HepG2 (cell line): Measurements from ENCODE around the gene CISD3. TPM values are rescaled to one million over a fixed set of nuclear protein-coding genes. Genes with fewer than 3 reads are reported as not detected.

ENCODE experiments used
- ARID5B ChIP-seq: IDR thresholded peaks from 2 replicates; pipeline ENCODE4 v1.4.0; 2020; ENCODE audit warnings: mild to moderate bottlenecking, missing genetic modification reagents
- CENPX ChIP-seq: sonication (generic); formaldehyde crosslinking; IDR thresholded peaks from 2 replicates; pipeline ENCODE4 v1.9.0; 2021; ENCODE audit warnings: mild to moderate bottlenecking, missing genetic modification reagents, moderate library complexity
- E2F5 ChIP-seq: sonication (generic); formaldehyde crosslinking; conservative IDR thresholded peaks from 2 replicates; pipeline ENCODE4 v1.4.0; 2020; ENCODE audit warnings: missing genetic modification reagents
- ELK4 ChIP-seq: sonication (generic); formaldehyde crosslinking; IDR thresholded peaks from 2 replicates; pipeline ENCODE4 v1.9.0; 2021; ENCODE audit warnings: missing genetic modification reagents, borderline replicate concordance
- GRHL1 ChIP-seq: sonication (generic); formaldehyde crosslinking; conservative IDR thresholded peaks from 2 replicates; pipeline ENCODE4 v1.8.0; 2022; ENCODE audit warnings: missing genetic modification reagents
- KAT8 ChIP-seq: IDR thresholded peaks from 2 replicates; pipeline ENCODE4 v1.6.1; 2016; ENCODE audit warnings: missing genetic modification reagents, missing compliant biosample characterization
- NPAS2 ChIP-seq: sonication (generic); formaldehyde crosslinking; IDR thresholded peaks from 2 replicates; pipeline ENCODE4 v1.8.0; 2022; ENCODE audit warnings: mild to moderate bottlenecking, missing genetic modification reagents, borderline replicate concordance
- SMC3 ChIP-seq: IDR thresholded peaks from 2 replicates; pipeline ENCODE4 v1.6.1; 2011; ENCODE audit warnings: low read length, improper control_type of control experiment
- SMYD3 ChIP-seq: sonication (generic); formaldehyde crosslinking; IDR thresholded peaks from 2 replicates; pipeline ENCODE4 v1.8.1; 2023; ENCODE audit warnings: mild to moderate bottlenecking, missing genetic modification reagents
- SRSF4 ChIP-seq: fragments of 200-400 bp; formaldehyde crosslinking; IDR thresholded peaks from one replicate; pipeline ENCODE4 v1.6.1; 2018; ENCODE audit warnings: mild to moderate bottlenecking, low read depth, low read length, moderate library complexity; ENCODE audit not compliant: poor library complexity, severe bottlenecking
- ZBTB3 ChIP-seq: sonication (generic); formaldehyde crosslinking; IDR thresholded peaks from 2 replicates; pipeline ENCODE4 v1.4.0; 2020; ENCODE audit warnings: low read depth, mild to moderate bottlenecking, moderate library complexity, missing genetic modification reagents, borderline replicate concordance
- ZBTB34 ChIP-seq: sonication (generic); formaldehyde crosslinking; IDR thresholded peaks from 2 replicates; pipeline ENCODE4 v1.8.0; 2022; ENCODE audit warnings: mild to moderate bottlenecking, missing genetic modification reagents
- ZEB1 ChIP-seq: IDR thresholded peaks from 2 replicates; pipeline ENCODE4 v1.6.1; 2012; ENCODE audit warnings: mild to moderate bottlenecking, low read depth, inconsistent platforms; ENCODE audit not compliant: insufficient replicate concordance
- ZMYM2 ChIP-seq: sonication (generic); formaldehyde crosslinking; IDR thresholded peaks from 2 replicates; pipeline ENCODE4 v1.8.0; 2022; ENCODE audit warnings: mild to moderate bottlenecking, missing genetic modification reagents
- ZNF180 ChIP-seq: sonication (generic); formaldehyde crosslinking; IDR thresholded peaks from 2 replicates; pipeline ENCODE4 v1.4.0; 2020; ENCODE audit warnings: low read depth, missing genetic modification reagents, borderline replicate concordance
- ZNF232 ChIP-seq: sonication (generic); formaldehyde crosslinking; IDR thresholded peaks from 2 replicates; pipeline ENCODE4 v1.4.0; 2020; ENCODE audit warnings: missing genetic modification reagents, borderline replicate concordance
- ZNF543 ChIP-seq: sonication (generic); formaldehyde crosslinking; IDR thresholded peaks from 2 replicates; pipeline ENCODE4 v1.4.0; 2020; ENCODE audit warnings: mild to moderate bottlenecking, missing genetic modification reagents
- ZNF558 ChIP-seq: sonication (generic); formaldehyde crosslinking; IDR thresholded peaks from 2 replicates; pipeline ENCODE4 v1.9.0; 2022; ENCODE audit warnings: mild to moderate bottlenecking, missing genetic modification reagents, borderline replicate concordance
- ZNF781 ChIP-seq: sonication (generic); formaldehyde crosslinking; IDR thresholded peaks from 2 replicates; pipeline ENCODE4 v1.5.1; 2020; ENCODE audit warnings: borderline replicate concordance, mild to moderate bottlenecking, missing genetic modification reagents; ENCODE audit errors: not compliant biosample characterization
- polyA plus RNA-seq, 8 experiments: library from polyadenylated mRNA; depleted of rRNA in 3 of 8; stranded (reverse) in 7 of 8; unstranded in 1 of 8; fragments of >200 nt; fragmentation: Illumina TruSeq in 4 of 8; extraction: Trizol in 4 of 8; gene quantifications; 2 replicates each; pipeline versions ENCODE4 v1.2.1 to v1.2.3, GENCODE V29; 2011 to 2016; ENCODE audit warnings: low read depth in 4 of 8, missing spikeins in 1 of 8, mixed read lengths in 1 of 8; ENCODE audit not compliant: insufficient read depth in 1 of 8
- total RNA-seq, 5 experiments: library from RNA; depleted of rRNA; stranded (reverse); fragments of >200 nt; fragmentation: Illumina TruSeq; extraction: Trizol; gene quantifications; 2 replicates each; pipeline ENCODE4 v1.2.3, GENCODE V29; 2016; ENCODE audit warnings: low read depth in 1 of 5

The CISD3 gene
- total and polyA plus RNA-seq, 2 of the 13 experiments (the other 11 are each of a cell fraction or from before 2014, with no cell fraction given) = 30.0 to 34.1 TPM

GRCh38 chr17:38703742-38704605 lies 26.2 kb upstream of the CISD3 start (continued):
- TF ChIP-seq ELK4 (CRISPR knock-in tag) (no peak), SMYD3 (CRISPR knock-in tag) (no peak; the same call in 1 of the 2 replicates), ZNF781 (CRISPR knock-in tag) (peak; percentile 82), SRSF4 (no peak), GRHL1 (CRISPR knock-in tag) (no peak), NPAS2 (CRISPR knock-in tag) (no peak), ZMYM2 (CRISPR knock-in tag) (peak; percentile 79), ZNF543 (CRISPR knock-in tag) (0 out of 2 replicates have a peak, but pooled peaks have one; percentile 38), ZBTB34 (peak; percentile 71), ZEB1 (peak; percentile 89), ZBTB3 (CRISPR knock-in tag) (peak; percentile 95), ZNF232 (CRISPR knock-in tag) (peak; percentile 81; the same call in 1 of the 2 replicates), KAT8 (CRISPR knock-in tag) (peak; percentile 94), CENPX (CRISPR knock-in tag) (no peak), ZNF558 (CRISPR knock-in tag) (peak; percentile 57), ZNF180 (CRISPR knock-in tag) (no peak), SMC3 (no peak), E2F5 (CRISPR knock-in tag) (no peak), ARID5B (CRISPR knock-in tag) (peak; percentile 98)
